ENCODE measurements around the gene SESN1. TPM values are rescaled to one million over a fixed set of nuclear protein-coding genes. Genes with fewer than 3 reads are reported as not detected.

SESN1 gene
- total RNA-seq, 2 experiments from 2014 or later = 22.1 to 23.3 TPM

DNA sequence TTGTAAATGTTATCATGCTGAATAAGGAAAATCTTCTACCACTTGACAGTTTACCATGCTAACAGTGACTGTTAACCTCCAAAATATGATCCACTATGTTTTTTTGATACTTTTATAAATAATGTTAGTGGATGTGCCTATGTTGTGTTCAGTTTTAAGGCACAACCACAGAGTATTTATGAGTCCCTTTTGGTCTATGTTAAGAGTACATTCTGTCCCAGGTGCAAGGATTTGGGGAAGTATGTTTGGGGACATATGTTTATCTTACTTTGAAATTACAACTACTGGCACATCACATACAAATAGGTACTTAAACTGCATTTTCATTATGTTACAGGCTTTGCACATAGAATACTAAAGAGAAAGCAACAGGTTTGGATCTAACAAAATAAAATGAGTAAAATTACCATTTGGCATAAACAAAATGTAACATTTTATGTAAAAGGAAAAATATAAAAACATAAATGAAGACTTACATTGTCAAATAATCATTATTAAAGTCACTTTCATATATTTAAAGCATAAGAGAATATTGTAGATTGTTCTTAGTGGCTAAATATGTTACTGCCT lies 71.2 kb downstream of the SESN1 start:
- Mint-ChIP-seq H3K4me3 (no peak overlapping the region), H3K9me3 (no peaks in the 10 kb centered on the region), H3K27ac (no peak overlapping the region), H3K27me3 (no peaks in the 10 kb centered on the region), H3K36me3 (ENCODE audit: low read depth) (no peaks in the 10 kb centered on the region), H3K4me1 (ENCODE audit: low read depth) (peaks cover 33% of the 10 kb centered on the region)
- no peak for ATAC-seq
- intact Hi-C loops (cut with micrococcal nuclease) = no loop called here
- TF ChIP-seq, protein P1, sequence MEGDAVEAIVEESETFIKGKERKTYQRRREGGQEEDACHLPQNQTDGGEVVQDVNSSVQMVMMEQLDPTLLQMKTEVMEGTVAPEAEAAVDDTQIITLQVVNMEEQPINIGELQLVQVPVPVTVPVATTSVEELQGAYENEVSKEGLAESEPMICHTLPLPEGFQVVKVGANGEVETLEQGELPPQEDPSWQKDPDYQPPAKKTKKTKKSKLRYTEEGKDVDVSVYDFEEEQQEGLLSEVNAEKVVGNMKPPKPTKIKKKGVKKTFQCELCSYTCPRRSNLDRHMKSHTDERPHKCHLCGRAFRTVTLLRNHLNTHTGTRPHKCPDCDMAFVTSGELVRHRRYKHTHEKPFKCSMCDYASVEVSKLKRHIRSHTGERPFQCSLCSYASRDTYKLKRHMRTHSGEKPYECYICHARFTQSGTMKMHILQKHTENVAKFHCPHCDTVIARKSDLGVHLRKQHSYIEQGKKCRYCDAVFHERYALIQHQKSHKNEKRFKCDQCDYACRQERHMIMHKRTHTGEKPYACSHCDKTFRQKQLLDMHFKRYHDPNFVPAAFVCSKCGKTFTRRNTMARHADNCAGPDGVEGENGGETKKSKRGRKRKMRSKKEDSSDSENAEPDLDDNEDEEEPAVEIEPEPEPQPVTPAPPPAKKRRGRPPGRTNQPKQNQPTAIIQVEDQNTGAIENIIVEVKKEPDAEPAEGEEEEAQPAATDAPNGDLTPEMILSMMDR (IDR thresholded peaks at IDR 0.05) = no peak
- CTCF ChIA-PET = no interaction called here
- DNase-seq = no peak
- POLR2A ChIA-PET = interaction anchor here (0.7 kb wide), 1 partner anchor 469 kb away, joined by 3 read pairs; no protein-coding TSS in a partner anchor

DNA sequence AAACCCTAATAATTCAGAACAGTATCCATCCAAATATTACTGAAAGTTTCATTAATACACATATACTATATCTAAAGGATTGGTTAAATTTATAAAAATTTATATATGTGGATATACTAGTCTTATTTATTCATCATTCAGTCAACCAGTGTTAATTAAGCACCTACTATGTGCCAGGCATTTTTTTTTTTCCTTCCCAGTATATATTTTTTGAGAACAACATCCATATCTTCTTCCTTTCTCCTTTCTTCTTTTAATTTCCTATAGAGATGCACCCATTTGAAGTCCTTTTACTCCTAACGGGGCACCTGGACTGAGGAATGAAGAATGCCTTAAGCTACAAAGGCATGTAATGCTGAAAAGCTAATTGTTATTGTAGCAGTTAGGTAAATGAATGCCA lies 72.8 kb downstream of the SESN1 start:
- POLR2A ChIA-PET = interaction anchor here (0.9 kb wide), 1 partner anchor 361 kb away, joined by 3 read pairs; the partner anchor contains the start of gene CD164
- intact Hi-C loops (cut with micrococcal nuclease) = no loop called here
- CTCF ChIA-PET = interaction anchor here (1.5 kb wide), 1 partner anchor 49 kb away, joined by 3 read pairs; no protein-coding TSS in a partner anchor

DNA sequence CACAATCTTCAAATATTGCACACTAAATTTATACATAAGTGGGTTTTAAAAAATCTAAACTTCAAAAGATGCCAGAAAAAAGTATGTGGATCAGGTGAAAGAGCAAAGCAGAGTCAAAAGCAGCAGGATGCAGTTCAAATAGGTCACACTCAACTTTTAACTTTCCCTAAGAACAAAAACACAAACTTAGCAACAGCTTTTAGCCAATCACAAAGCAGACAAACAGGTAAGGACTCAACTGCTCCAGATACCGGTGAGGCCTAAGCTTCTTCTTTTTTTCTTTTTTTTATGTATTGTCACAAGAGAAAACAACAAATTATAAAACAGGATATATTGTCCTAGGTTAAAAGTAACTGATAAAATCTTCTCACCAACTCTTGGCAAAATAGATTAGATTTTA lies 74.7 kb downstream of the SESN1 start:
- H3K27ac Mint-ChIP-seq = no peak overlapping the region
- ChIA-PET CTCF (no interaction called here), POLR2A (no interaction called here)
- no peaks in the 10 kb centered on the region for H3K36me3 Mint-ChIP-seq (ENCODE audit: low read depth)
- no peaks in the 10 kb centered on the region for H3K9me3 Mint-ChIP-seq
- no peaks in the 10 kb centered on the region for H3K27me3 Mint-ChIP-seq
- TF ChIP-seq, protein P1 (IDR thresholded peaks at IDR 0.05) = no peak
- DNase-seq (no peak), ATAC-seq (no peak)
- intact Hi-C loops (cut with micrococcal nuclease) = loop anchor here (5.0 kb wide), 1 partner anchor 362 kb away; the partner anchor contains the start of gene CD164
- H3K4me3 Mint-ChIP-seq = no peak overlapping the region
- peaks cover 32% of the 10 kb centered on the region for H3K4me1 Mint-ChIP-seq (ENCODE audit: low read depth)

More for the DNA sequence above, 72.8 kb downstream of the SESN1 start:
- Mint-ChIP-seq H3K4me3 (no peak overlapping the region), H3K27me3 (no peaks in the 10 kb centered on the region), H3K4me1 (ENCODE audit: low read depth) (peaks cover 33% of the 10 kb centered on the region), H3K27ac (no peak overlapping the region), H3K9me3 (no peaks in the 10 kb centered on the region), H3K36me3 (ENCODE audit: low read depth) (no peaks in the 10 kb centered on the region)
- TF ChIP-seq, protein P1 (IDR thresholded peaks at IDR 0.05) = no peak
- DNase-seq (no peak), ATAC-seq (no peak)

DNA sequence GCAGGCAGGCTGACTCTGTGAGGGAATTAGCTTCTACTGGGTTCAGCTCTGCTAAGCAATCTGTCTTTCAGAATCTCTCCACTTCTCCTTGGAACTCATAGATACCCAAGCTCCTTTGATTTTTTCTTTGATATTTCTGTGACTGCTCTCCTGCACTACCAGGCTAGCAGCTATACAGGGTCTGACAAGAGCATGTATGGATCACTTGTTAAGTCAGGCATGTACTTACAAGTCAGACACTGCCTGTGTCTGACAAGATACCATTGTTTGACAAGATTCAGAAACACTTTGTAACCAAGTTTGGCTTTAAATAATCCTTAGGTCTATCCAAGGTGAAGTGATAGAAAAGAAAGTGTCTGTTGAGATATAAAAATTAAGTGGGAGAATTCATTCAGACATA lies 79.5 kb downstream of the SESN1 start:
- Mint-ChIP-seq H3K27ac (peak overlapping the region; percentile 32), H3K9me3 (no peaks in the 10 kb centered on the region), H3K36me3 (ENCODE audit: low read depth) (no peaks in the 10 kb centered on the region), H3K4me1 (ENCODE audit: low read depth) (peaks cover 50% of the 10 kb centered on the region), H3K4me3 (no peak overlapping the region), H3K27me3 (no peaks in the 10 kb centered on the region)
- ChIA-PET CTCF (interaction anchor here (0.7 to 1.1 kb wide), 3 partner anchors 13 to 100 kb away, joined by 3 to 4 read pairs (median 3); no protein-coding TSS in a partner anchor), POLR2A (interaction anchor here (0.6 to 1.1 kb wide), 2 partner anchors 15 to 99 kb away, joined by 3 read pairs; no protein-coding TSS in a partner anchor)
- intact Hi-C loops (cut with micrococcal nuclease) = loop anchor here (5.0 kb wide), 1 partner anchor 367 kb away; the partner anchor contains the start of gene CD164
- DNase-seq (no peak), ATAC-seq (peak; percentile 26)
- TF ChIP-seq, protein P1 (IDR thresholded peaks at IDR 0.05) = no peak

DNA sequence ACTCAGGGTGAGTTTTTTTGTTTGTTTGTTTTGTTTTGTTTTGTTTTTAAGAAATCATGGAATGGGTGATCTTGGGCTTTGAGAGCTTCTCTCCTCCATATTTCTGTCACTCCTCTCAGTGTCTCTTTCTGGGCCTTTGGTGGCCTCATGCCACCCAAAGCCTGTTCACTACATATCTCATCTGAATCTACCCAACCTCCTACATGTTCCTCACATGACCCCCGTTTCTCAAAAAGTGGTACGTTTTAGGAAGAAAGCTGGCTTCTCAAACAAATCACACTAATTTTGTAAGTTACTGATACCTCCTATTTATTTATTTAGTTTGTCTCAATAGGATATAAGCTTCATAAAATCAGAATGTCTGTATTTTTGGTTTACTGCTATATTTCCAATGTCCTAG lies 80.0 kb downstream of the SESN1 start:
- Mint-ChIP-seq H3K9me3 (no peaks in the 10 kb centered on the region), H3K27ac (peak overlapping the region; percentile 47), H3K27me3 (no peaks in the 10 kb centered on the region), H3K36me3 (ENCODE audit: low read depth) (no peaks in the 10 kb centered on the region), H3K4me1 (ENCODE audit: low read depth) (peaks cover 49% of the 10 kb centered on the region), H3K4me3 (no peak overlapping the region)
- POLR2A ChIA-PET = interaction anchor here (1.1 kb wide), 1 partner anchor 98 kb away, joined by 3 read pairs; no protein-coding TSS in a partner anchor
- intact Hi-C loops (cut with micrococcal nuclease) = loop anchor here (5.0 kb wide), 1 partner anchor 368 kb away; the partner anchor contains the start of gene CD164
- no peak for DNase-seq
- TF ChIP-seq, protein P1 (IDR thresholded peaks at IDR 0.05) = no peak
- ATAC-seq = no peak
- CTCF ChIA-PET = interaction anchor here (0.7 to 1.1 kb wide), 4 partner anchors 13 to 99 kb away, joined by 3 to 4 read pairs (median 3); no protein-coding TSS in a partner anchor
